Testis (tissue), 3 donors: ENCODE results near the gene PCNT. TPM values are rescaled to one million over a fixed set of nuclear protein-coding genes. Genes with fewer than 3 reads are reported as not detected.

Experiments used
- DNase-seq: peaks from one replicate; pipeline ENCODE4 v3.0.0-alpha.2; 2019
- H3K27ac ChIP-seq, 2 donors: fragments of 200-600 bp; sonication (generic); one replicate each; pipeline ENCODE4 v1.5.1; 2019
- H3K27me3 ChIP-seq: fragments of 200-600 bp; sonication (generic); one replicate; pipeline ENCODE4 v1.5.1; 2019
- H3K36me3 ChIP-seq: fragments of 200-600 bp; sonication (generic); one replicate; pipeline ENCODE4 v1.5.1; 2017; ENCODE audit warnings: low read depth; ENCODE audit errors: missing control alignments
- H3K4me1 ChIP-seq: fragments of 200-600 bp; sonication (generic); one replicate; pipeline ENCODE4 v1.5.1; 2019
- H3K4me3 ChIP-seq, 2 donors: fragments of 200-600 bp; sonication (generic); one replicate each; pipeline ENCODE4 v1.5.1; 2017 to 2019
- H3K9me3 ChIP-seq: fragments of 200-600 bp; sonication (generic); one replicate; pipeline ENCODE4 v1.5.1; 2017
- CTCF ChIP-seq, 3 experiments: fragments of 450-650 bp in 2 of 3; fragments of 200-600 bp in 1 of 3; sonication (generic) in 1 of 3; IDR thresholded peaks; one replicate each; pipeline ENCODE4 v1.5.1; 2016 to 2019; ENCODE audit warnings: antibody characterized with exemption in 3 of 3, mild to moderate bottlenecking in 2 of 3, moderate library complexity in 1 of 3
- POLR2A ChIP-seq: fragments of 450-650 bp; IDR thresholded peaks from one replicate; pipeline ENCODE4 v1.6.1; 2017; ENCODE audit warnings: antibody characterized with exemption, mild to moderate bottlenecking, moderate library complexity
- WGBS, 2 donors: methylation state at CpG; one replicate each; pipeline ENCODE4 v1.1.5; 2018; 5-methylcytosine and 5-hydroxymethylcytosine counted together
- intact Hi-C: fragments of 100-400 bp; cut with DNase I; formaldehyde crosslinking; loops from one replicate; pipeline ENCODE4 v1.15.1; 2023; ENCODE audit warnings: low total_unique reads
- polyA plus RNA-seq: library from polyadenylated mRNA; stranded (reverse); fragments of 350-450 nt; fragmentation: Illumina TruSeq; extraction: RNeasy Lipid Tissue Mini Kit (QIAGEN cat#74804); gene quantifications from one replicate; pipeline ENCODE4 v1.2.3, GENCODE V29; 2014; ENCODE audit warnings: low read depth, low replicate concordance; ENCODE audit not compliant: insufficient read depth
- total RNA-seq, 2 donors: library from RNA; depleted of rRNA; stranded (reverse); fragments of >200 nt; gene quantifications; one replicate each; pipeline ENCODE4 v1.2.3, GENCODE V29; 2016

Gene PCNT
- total and polyA plus RNA-seq, 3 donors from 2014 or later: 44.7 to 169 (median 116) TPM

GRCh38 chr21:46465651-46466050, 141.7 kb downstream of the PCNT start:
- no peak for DNase-seq
- intact Hi-C loops: no loop called here
- no peaks in the 10 kb centered on the region for H3K9me3 ChIP-seq

GRCh38 chr21:46468108-46468774, 144.3 kb downstream of the PCNT start:
- 72 to 85% methylated on average over 6 of the region's 6 CpGs for WGBS, 2 donors
- no peak for DNase-seq
- H3K4me1 ChIP-seq: no peaks in the 10 kb centered on the region
- intact Hi-C loops: no loop called here
- no peaks in the 10 kb centered on the region for H3K36me3 ChIP-seq
- TF ChIP-seq POLR2A: no peak
- no peak for TF ChIP-seq CTCF (IDR thresholded peaks at IDR 0.05)
- H3K9me3 ChIP-seq: no peaks in the 10 kb centered on the region
- H3K4me3 ChIP-seq: no peak overlapping the region
- H3K27ac ChIP-seq: no peak overlapping the region
- H3K27me3 ChIP-seq: no peaks in the 10 kb centered on the region

More at GRCh38 chr21:46465651-46466050, 141.7 kb downstream of the PCNT start:
- Histone ChIP-seq H3K4me3 (no peak overlapping the region), H3K27me3 (no peaks in the 10 kb centered on the region), H3K27ac (no peak overlapping the region), H3K4me1 (no peaks in the 10 kb centered on the region), H3K36me3 (no peaks in the 10 kb centered on the region)
- no peak for TF ChIP-seq CTCF (IDR thresholded peaks at IDR 0.05)
- WGBS, 2 donors: 85 to 86% methylated on average over 3 of the region's 3 CpGs

GRCh38 chr21:46469275-46469674, 145.3 kb downstream of the PCNT start:
- DNase-seq: no peak
- intact Hi-C loops: no loop called here

DNA sequence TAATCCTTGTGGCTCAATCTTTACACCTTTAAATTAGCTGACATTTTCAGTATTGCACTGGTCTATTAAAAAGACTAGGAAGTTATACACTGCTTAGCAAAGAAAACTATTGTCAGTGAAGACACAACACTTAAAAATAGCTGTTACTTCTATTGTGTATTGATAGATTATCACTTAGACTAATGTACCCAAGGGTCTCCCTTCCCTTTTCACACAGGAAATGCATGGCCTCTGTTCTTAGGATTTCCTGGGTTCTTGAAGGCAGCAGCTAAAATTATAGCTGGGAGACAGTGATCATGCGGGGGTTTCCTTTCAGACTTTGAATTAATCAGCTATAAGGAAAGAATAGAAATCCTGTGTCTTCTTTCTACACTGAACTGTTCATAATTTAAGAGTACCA, 147.6 kb downstream of the PCNT start:
- Histone ChIP-seq H3K36me3 (no peaks in the 10 kb centered on the region), H3K27ac (no peak overlapping the region), H3K9me3 (no peaks in the 10 kb centered on the region), H3K4me3 (no peak overlapping the region), H3K4me1 (no peaks in the 10 kb centered on the region), H3K27me3 (no peaks in the 10 kb centered on the region)
- no peak for DNase-seq
- WGBS, 2 donors: 87 to 97% methylated on average over 1 of the region's 1 CpG
- TF ChIP-seq POLR2A (no peak), CTCF (IDR thresholded peaks at IDR 0.05) (no peak)
- intact Hi-C loops: no loop called here

More at GRCh38 chr21:46469275-46469674, 145.3 kb downstream of the PCNT start:
- no peaks in the 10 kb centered on the region for H3K36me3 ChIP-seq
- no peak overlapping the region for H3K4me3 ChIP-seq
- no peaks in the 10 kb centered on the region for H3K27me3 ChIP-seq
- 81 to 96% methylated on average over 3 of the region's 3 CpGs for WGBS, 2 donors
- no peaks in the 10 kb centered on the region for H3K4me1 ChIP-seq
- TF ChIP-seq POLR2A (no peak), CTCF (IDR thresholded peaks at IDR 0.05) (no peak)
- H3K27ac ChIP-seq: no peak overlapping the region
- H3K9me3 ChIP-seq: no peaks in the 10 kb centered on the region

- Histone ChIP-seq H3K4me3 (no peak overlapping the region), H3K27me3 (no peaks in the 10 kb centered on the region), H3K36me3 (no peaks in the 10 kb centered on the region), H3K9me3 (no peaks in the 10 kb centered on the region), H3K27ac (no peak overlapping the region), H3K4me1 (no peaks in the 10 kb centered on the region)
- WGBS, 2 donors: 85 to 86% methylated on average over 6 of the region's 6 CpGs
- intact Hi-C loops: no loop called here
- DNase-seq: no peak
- TF ChIP-seq CTCF (IDR thresholded peaks at IDR 0.05) (no peak), POLR2A (no peak)
Observed at GRCh38 chr21:46472246-46472645, 148.3 kb downstream of the PCNT start.
